Keratinocyte (primary cell): ENCODE results near the gene UNC5A. TPM values are rescaled to one million over a fixed set of nuclear protein-coding genes. Genes with fewer than 3 reads are reported as not detected.

Experiments used
- DNase-seq: peaks from one replicate; pipeline ENCODE4 v3.0.0-alpha.2; 2011; ENCODE audit warnings: low read depth, missing footprints, low spot score
- FAIRE-seq: peaks from 2 replicates; lab custom pipeline; 2011; peaks lifted over from hg19 to GRCh38; lab: Jason Lieb, UNC
- H2AFZ ChIP-seq: 2 replicates; pipeline ENCODE4 v1.6.0; 2012; ENCODE audit warnings: low read length, control low read depth, inconsistent platforms; ENCODE audit not compliant: control insufficient read depth
- H3K27ac ChIP-seq: 2 replicates; pipeline ENCODE4 v1.5.1; 2011; ENCODE audit warnings: low read length; ENCODE audit not compliant: control insufficient read depth, insufficient read depth
- H3K27me3 ChIP-seq: 3 replicates; pipeline ENCODE4 v1.6.0; 2011; ENCODE audit warnings: low read length; ENCODE audit not compliant: control insufficient read depth, insufficient read depth; ENCODE audit errors: extremely low read depth
- H3K36me3 ChIP-seq, 2 experiments: 2 replicates in 1 of 2; 3 replicates in 1 of 2; pipeline ENCODE4 v1.5.1; 2011; ENCODE audit warnings: low read length in 2 of 2, mild to moderate bottlenecking in 1 of 2; ENCODE audit not compliant: control insufficient read depth in 2 of 2, insufficient read depth in 2 of 2; ENCODE audit errors: extremely low read depth in 1 of 2
- H3K4me1 ChIP-seq: 3 replicates; pipeline ENCODE4 v1.5.1; 2011; ENCODE audit warnings: low read length; ENCODE audit not compliant: control insufficient read depth, insufficient read depth; ENCODE audit errors: extremely low read depth
- H3K4me2 ChIP-seq: 3 replicates; pipeline ENCODE4 v1.6.0; 2011; ENCODE audit warnings: low read depth, low read length; ENCODE audit not compliant: control insufficient read depth, insufficient read depth; ENCODE audit errors: extremely low read depth
- H3K4me3 ChIP-seq, 3 experiments: fragments of 200-600 bp in 1 of 3; sonication (generic) in 1 of 3; 2 replicates in 2 of 3; 3 replicates in 1 of 3; pipeline ENCODE4 v1.5.1; 2011 to 2016; ENCODE audit warnings: low read length in 3 of 3, mild to moderate bottlenecking in 3 of 3, control low read depth in 2 of 3, inconsistent platforms in 1 of 3, low read depth in 1 of 3, mixed read lengths in 1 of 3, mixed run types in 1 of 3, moderate library complexity in 1 of 3; ENCODE audit not compliant: control insufficient read depth in 2 of 3, insufficient read depth in 2 of 3; ENCODE audit errors: extremely low read depth in 1 of 3
- H3K79me2 ChIP-seq: 2 replicates; pipeline ENCODE4 v1.6.0; 2012; ENCODE audit warnings: low read length; ENCODE audit not compliant: control insufficient read depth, insufficient read depth
- H3K9ac ChIP-seq: 3 replicates; pipeline ENCODE4 v1.6.0; 2011; ENCODE audit warnings: low read length; ENCODE audit not compliant: control insufficient read depth, insufficient read depth; ENCODE audit errors: extremely low read depth
- H3K9me1 ChIP-seq: 3 replicates; pipeline ENCODE4 v1.6.0; 2011; ENCODE audit warnings: low read length; ENCODE audit not compliant: control insufficient read depth, insufficient read depth; ENCODE audit errors: extremely low read depth
- H3K9me3 ChIP-seq: 2 replicates; pipeline ENCODE4 v1.5.1; 2012; ENCODE audit warnings: low read depth, low read length; ENCODE audit not compliant: control insufficient read depth
- H4K20me1 ChIP-seq: 3 replicates; pipeline ENCODE4 v1.6.0; 2011; ENCODE audit warnings: low read length; ENCODE audit not compliant: control insufficient read depth, insufficient read depth; ENCODE audit errors: extremely low read depth
- CTCF ChIP-seq, 3 experiments: IDR thresholded peaks in 1 of 3; conservative IDR thresholded peaks in 1 of 3; optimal IDR thresholded peaks in 1 of 3; 2 replicates in 2 of 3; 3 replicates in 1 of 3; pipeline versions ENCODE3 to v1.5.1; 2011; ENCODE audit warnings: low read length in 3 of 3, mild to moderate bottlenecking in 3 of 3, moderate library complexity in 2 of 3, control low read depth in 1 of 3, inconsistent platforms in 1 of 3; ENCODE audit not compliant: insufficient read depth in 2 of 3; ENCODE audit errors: extremely low read depth in 1 of 3
- EZH2 ChIP-seq: IDR thresholded peaks from one replicate; pipeline ENCODE4 v1.6.1; 2012; ENCODE audit warnings: inconsistent platforms, mild to moderate bottlenecking, low read length, moderate library complexity
- dilution Hi-C: fragments of 300-500 bp; cut with MboI; formaldehyde crosslinking; loops from one replicate; pipeline ENCODE4 v1.7.0; 2020; ENCODE audit warnings: low sequenced_read_pairs; ENCODE audit not compliant: extremely low pct_ligation_motif_present
- polyA plus RNA-seq, 5 experiments: library from polyadenylated mRNA; depleted of rRNA in 3 of 5; stranded (reverse) in 3 of 5; stranded (forward) in 1 of 5; unstranded in 1 of 5; fragments of >200 nt; gene quantifications; 1 replicate in 1 of 5; 2 replicates in 3 of 5; 3 replicates in 1 of 5; pipeline versions ENCODE4 v1.2.1 to v1.2.3, GENCODE V29; 2011 to 2012; ENCODE audit warnings: missing spikeins in 2 of 5, low read depth in 1 of 5, low replicate concordance in 1 of 5

Gene UNC5A
- polyA plus RNA-seq, 1 donor (not counting 4 experiments of a cell fraction or from before 2014, with no cell fraction given), result not detected

DNA sequence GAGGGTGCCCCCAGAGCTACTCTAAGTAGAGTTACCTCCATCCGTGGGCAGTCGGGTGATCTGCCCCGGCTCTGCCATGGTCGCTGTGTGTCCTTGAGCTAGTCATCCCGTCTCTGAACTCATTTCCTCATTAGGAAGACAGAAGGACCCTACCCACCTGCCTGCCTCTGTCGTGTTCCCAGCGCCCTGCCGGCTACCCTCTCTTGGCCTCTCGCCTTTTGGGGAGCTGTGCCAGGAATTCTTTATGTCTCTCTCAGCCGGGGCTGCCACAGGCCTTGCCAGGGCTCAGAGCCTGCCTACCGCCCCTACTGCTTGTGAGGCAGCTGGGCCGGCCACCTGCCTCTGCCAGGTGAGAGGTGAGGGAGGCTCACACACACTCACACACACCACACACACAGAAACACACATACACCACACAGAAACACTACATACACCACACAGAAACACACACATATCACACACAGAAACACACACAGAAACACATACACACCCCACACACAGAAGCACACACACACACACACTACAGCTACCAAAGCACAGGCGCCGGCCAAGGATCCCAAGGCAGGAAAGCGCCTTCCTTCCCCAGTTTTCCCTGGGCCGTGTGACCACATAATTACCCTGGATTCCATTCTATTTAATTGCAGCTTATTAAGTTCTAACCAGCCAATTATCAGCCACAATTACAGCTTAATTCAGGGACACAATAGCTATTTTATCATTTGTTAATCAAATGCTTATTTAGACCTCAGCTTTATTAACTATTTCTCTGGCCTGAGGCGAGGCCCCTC lies 41.7 kb downstream of the UNC5A start:
- no peaks in the 10 kb centered on the region for H3K9me3 ChIP-seq
- no peaks in the 10 kb centered on the region for H3K79me2 ChIP-seq
- no peaks in the 10 kb centered on the region for H3K4me1 ChIP-seq
- no peak overlapping the region for H3K27ac ChIP-seq
- H2AFZ ChIP-seq, result no peak overlapping the region
- FAIRE-seq, result no peak
- H3K4me2 ChIP-seq, result no peak overlapping the region
- no peak overlapping the region for H3K4me3 ChIP-seq
- no peaks in the 10 kb centered on the region for H4K20me1 ChIP-seq
- no peaks in the 10 kb centered on the region for H3K9me1 ChIP-seq
- TF ChIP-seq EZH2 (no peak), CTCF (optimal IDR thresholded peaks at IDR 0.05 in 1 of 3, IDR thresholded peaks at IDR 0.05 in 1 of 3, conservative IDR thresholded peaks at IDR 0.05 in 1 of 3; ENCODE audit: extremely low read depth in 1 of 3, insufficient read depth in 2 of 3, low read length in 3 of 3) (no peak)
- H3K36me3 ChIP-seq, result no peaks in the 10 kb centered on the region
- DNase-seq, result no peak
- H3K27me3 ChIP-seq, result peaks cover 21% of the 10 kb centered on the region
- dilution Hi-C loops, result no loop called here
- H3K9ac ChIP-seq, result no peak overlapping the region

DNA sequence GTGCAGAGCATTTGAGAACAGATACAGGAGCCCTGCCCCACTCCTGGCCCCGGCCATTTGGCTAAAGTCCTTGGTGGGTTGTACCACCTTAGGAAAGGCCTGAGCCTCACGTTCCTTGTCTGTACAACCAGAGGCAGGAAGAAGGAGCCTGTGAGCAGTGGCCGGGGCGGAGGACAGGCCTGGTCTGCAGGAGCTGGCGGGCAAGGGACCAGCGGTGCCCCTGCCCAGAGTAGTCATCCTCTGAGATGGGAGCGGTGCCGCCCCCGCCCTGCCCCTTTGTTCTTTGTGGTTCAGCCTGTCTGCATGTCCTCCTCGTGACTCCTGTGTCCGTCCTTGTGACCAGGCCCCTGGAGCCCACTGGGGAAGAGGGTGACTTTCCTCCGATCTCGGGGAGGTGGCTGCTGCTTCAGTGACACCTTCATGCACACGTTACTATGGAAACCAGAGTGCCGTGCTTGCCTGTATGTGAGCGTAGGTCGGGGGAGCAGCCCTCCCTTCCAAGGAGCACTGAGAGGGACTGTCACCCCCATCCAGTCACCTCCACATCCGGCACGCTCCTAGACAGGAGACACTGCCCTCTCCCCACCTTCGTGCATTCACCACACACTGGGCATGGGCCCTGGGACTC lies 42.9 kb downstream of the UNC5A start:
- TF ChIP-seq EZH2 (no peak), CTCF (optimal IDR thresholded peaks at IDR 0.05 in 1 of 3, IDR thresholded peaks at IDR 0.05 in 1 of 3, conservative IDR thresholded peaks at IDR 0.05 in 1 of 3; ENCODE audit: extremely low read depth in 1 of 3, insufficient read depth in 2 of 3, low read length in 3 of 3) (no peak)
- Histone ChIP-seq H3K79me2 (no peaks in the 10 kb centered on the region), H3K27me3 (peaks cover 19% of the 10 kb centered on the region), H3K36me3 (no peaks in the 10 kb centered on the region), H3K27ac (no peak overlapping the region), H3K9me3 (no peaks in the 10 kb centered on the region), H3K4me3 (no peak overlapping the region), H2AFZ (no peak overlapping the region), H3K9me1 (no peaks in the 10 kb centered on the region), H4K20me1 (no peaks in the 10 kb centered on the region), H3K9ac (no peak overlapping the region), H3K4me1 (no peaks in the 10 kb centered on the region), H3K4me2 (no peak overlapping the region)
- DNase-seq (no peak), FAIRE-seq (no peak)
- dilution Hi-C loops, result no loop called here
